ENCODE data around the gene TAF15. TPM values are rescaled to one million over a fixed set of nuclear protein-coding genes. Genes with fewer than 3 reads are reported as not detected.

The TAF15 gene
- total RNA-seq, 4 donors from 2014 or later, result 51.1 to 119 (median 90.1) TPM

GRCh38 chr17:35769895-35770486 lies 39.3 kb upstream of the TAF15 start:
- TF ChIP-seq CTCF (IDR thresholded peaks at IDR 0.05), result peak in 1 of 6 experiments; percentile 4
- TF ChIP-seq POLR2A (IDR thresholded peaks at IDR 0.05), result no peak
- Histone ChIP-seq H3K9me3 (no peaks in the 10 kb centered on the region), H3K4me3 (no peak overlapping the region), H3K27ac (no peak overlapping the region), H3K36me3 (no peaks in the 10 kb centered on the region), H3K4me1 (peaks cover 0 to 34% (median 2%) of the 10 kb centered on the region in 4 donors), H3K27me3 (no peaks in the 10 kb centered on the region)
- DNase-seq, result no peak

GRCh38 chr17:35773129-35773528 lies 36.2 kb upstream of the TAF15 start:
- Histone ChIP-seq H3K4me1 (peaks cover 0 to 38% (median 2%) of the 10 kb centered on the region in 4 donors), H3K9me3 (no peaks in the 10 kb centered on the region), H3K27me3 (no peaks in the 10 kb centered on the region), H3K27ac (peak overlapping the region in 1 of 4 donors; percentile 62), H3K36me3 (no peaks in the 10 kb centered on the region), H3K4me3 (no peak overlapping the region)
- TF ChIP-seq CTCF (IDR thresholded peaks at IDR 0.05) (no peak), POLR2A (IDR thresholded peaks at IDR 0.05) (no peak)
- no peak for DNase-seq

GRCh38 chr17:35773679-35774425 lies 35.4 kb upstream of the TAF15 start:
- no peak for DNase-seq
- Histone ChIP-seq H3K27me3 (no peaks in the 10 kb centered on the region), H3K4me3 (no peak overlapping the region), H3K9me3 (no peaks in the 10 kb centered on the region), H3K36me3 (no peaks in the 10 kb centered on the region), H3K4me1 (peaks cover 0 to 32% (median 2%) of the 10 kb centered on the region in 4 donors), H3K27ac (peak overlapping the region in 1 of 4 donors; percentile 62)
- TF ChIP-seq CTCF (IDR thresholded peaks at IDR 0.05) (no peak), POLR2A (IDR thresholded peaks at IDR 0.05) (no peak)

DNA sequence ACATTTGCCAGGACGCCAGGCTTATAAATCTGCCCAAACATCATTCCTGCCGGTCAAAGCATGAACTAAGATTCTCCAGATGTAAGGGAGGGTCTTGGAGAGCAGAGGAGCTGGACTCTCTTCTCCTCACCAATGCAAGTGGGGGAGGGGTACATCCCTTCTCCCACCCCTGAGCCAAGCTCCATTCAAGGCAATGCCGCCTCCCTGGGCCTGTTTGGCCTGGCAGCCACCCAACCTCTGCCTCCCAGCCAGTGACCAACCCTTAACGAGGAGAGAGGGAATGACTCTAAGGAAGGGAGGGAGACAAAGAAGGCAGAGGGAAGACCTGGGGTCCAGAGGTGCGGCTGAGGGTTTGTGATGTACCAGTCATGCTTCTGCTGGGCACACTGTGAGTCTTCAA lies 34.8 kb upstream of the TAF15 start:
- Histone ChIP-seq H3K4me3 (no peak overlapping the region), H3K27me3 (no peaks in the 10 kb centered on the region), H3K9me3 (no peaks in the 10 kb centered on the region), H3K27ac (peak overlapping the region in 1 of 4 donors; percentile 62), H3K4me1 (peaks cover 0 to 27% (median under 1%) of the 10 kb centered on the region in 4 donors), H3K36me3 (peaks cover 0 to 6% (median 0%) of the 10 kb centered on the region in 3 donors)
- DNase-seq, result no peak
- no peak for TF ChIP-seq CTCF (IDR thresholded peaks at IDR 0.05)
- no peak for TF ChIP-seq POLR2A (IDR thresholded peaks at IDR 0.05)

GRCh38 chr17:35775039-35775438 lies 34.2 kb upstream of the TAF15 start:
- no peak for TF ChIP-seq POLR2A (IDR thresholded peaks at IDR 0.05)
- no peak for TF ChIP-seq CTCF (IDR thresholded peaks at IDR 0.05)
- peaks cover 0 to 26% (median 0%) of the 10 kb centered on the region in 4 donors for H3K4me1 ChIP-seq
- peaks cover 0 to 8% (median 0%) of the 10 kb centered on the region in 3 donors for H3K36me3 ChIP-seq
- DNase-seq, result no peak
- H3K27me3 ChIP-seq, result no peaks in the 10 kb centered on the region
- H3K4me3 ChIP-seq, result no peak overlapping the region
- H3K27ac ChIP-seq, result peak overlapping the region in 1 of 4 donors; percentile 62
- no peaks in the 10 kb centered on the region for H3K9me3 ChIP-seq

Measured in Peyer's patch (tissue), 4 donors.